GM18526 (cell line): ENCODE data around the gene KPNB1.

Experiments used
- POLR2A ChIP-seq: IDR thresholded peaks from 3 replicates; pipeline ENCODE4 v1.6.1; 2011; ENCODE audit not compliant: insufficient read length; ENCODE audit errors: extremely low read depth

KPNB1 gene

GRCh38 chr17:47629826-47630225, 19.9 kb upstream of the KPNB1 start:
- no peak for TF ChIP-seq POLR2A

DNA sequence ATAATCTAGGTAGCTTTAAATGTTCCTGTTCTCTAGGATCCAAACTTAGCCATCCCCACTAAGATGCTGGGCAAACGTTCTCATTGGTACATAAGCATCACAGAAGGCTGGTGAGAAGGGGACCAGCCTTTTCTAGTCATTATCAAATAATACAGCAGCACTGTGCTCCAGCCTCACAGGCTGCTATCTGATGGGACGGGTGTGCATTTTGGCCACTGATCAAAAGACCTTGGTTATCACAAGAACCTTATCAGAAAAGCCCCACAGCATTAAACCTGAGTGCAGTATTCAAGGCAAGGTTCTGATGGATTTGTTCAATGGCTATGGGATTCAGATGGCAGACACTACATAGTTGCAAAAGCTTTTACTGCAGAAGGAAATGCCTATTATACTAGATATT, 19.1 kb upstream of the KPNB1 start:
- no peak for TF ChIP-seq POLR2A

GRCh38 chr17:47632991-47633390, 16.7 kb upstream of the KPNB1 start:
- TF ChIP-seq POLR2A, result no peak

- TF ChIP-seq POLR2A, result no peak
These were observed 15.7 kb upstream of the KPNB1 start for GRCh38 chr17:47633996-47634395.

DNA sequence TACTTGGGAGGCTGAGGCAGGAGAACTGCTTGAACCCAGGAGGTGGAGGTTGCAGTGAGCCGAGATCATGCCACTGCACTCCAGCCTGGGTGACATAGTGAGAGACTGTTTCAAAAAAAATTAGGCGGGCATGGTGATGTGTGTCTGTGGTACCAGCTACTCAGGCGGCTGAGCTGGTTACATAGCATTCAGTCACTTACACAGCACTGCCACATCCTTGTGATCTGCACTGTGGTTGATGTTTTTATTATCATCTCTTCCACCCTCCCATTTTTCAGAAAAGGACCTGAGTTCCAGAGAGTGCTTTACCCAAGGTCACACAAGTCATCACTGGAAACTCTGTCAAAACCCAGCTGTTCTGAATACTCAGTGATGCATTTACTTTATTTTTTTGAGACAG, 14.8 kb upstream of the KPNB1 start:
- no peak for TF ChIP-seq POLR2A

DNA sequence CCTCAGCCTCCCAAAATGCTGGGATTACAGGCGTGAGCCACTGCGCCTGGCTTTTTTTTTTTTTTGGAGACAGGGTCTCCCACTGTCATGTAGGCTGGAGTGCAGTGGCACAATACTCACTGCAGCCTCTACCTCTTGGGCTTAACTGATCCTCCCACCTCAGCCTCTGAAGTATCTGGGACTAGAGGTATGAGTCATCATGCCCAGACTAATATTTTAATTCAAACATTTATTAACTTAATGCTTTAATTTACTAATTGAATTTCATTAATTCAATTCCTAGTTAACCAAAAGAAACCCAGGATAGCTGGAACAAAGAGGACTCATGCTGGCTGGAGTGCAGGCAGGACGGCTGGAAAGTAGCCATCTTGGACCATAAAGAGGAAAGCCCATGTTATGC, 14.0 kb upstream of the KPNB1 start:
- TF ChIP-seq POLR2A, result no peak

GRCh38 chr17:47636273-47637030, 13.3 kb upstream of the KPNB1 start:
- TF ChIP-seq POLR2A, result no peak

- TF ChIP-seq POLR2A, result no peak
These were observed 10.8 kb upstream of the KPNB1 start for GRCh38 chr17:47638903-47639302.

- TF ChIP-seq POLR2A, result no peak
These were observed 9.6 kb upstream of the KPNB1 start for GRCh38 chr17:47640076-47640475.

DNA sequence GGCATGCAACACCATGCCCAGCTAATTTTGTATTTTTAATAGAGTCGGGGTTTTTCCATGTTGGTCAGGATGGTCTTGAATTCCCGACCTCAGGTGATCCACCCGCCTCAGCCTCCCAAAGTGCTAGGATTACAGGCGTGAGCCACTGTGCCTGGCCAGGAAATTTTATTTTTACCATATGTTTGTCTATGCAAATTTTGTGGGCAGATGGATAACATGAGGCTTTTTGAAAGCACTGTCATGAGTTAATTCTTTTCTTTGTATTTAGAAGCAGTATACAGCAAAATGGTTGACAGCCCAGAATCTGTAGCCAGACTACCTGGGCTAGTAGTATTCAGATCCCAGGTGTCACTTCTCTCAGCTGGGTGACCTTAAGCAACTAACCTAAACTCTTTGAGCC, 8.5 kb upstream of the KPNB1 start:
- no peak for TF ChIP-seq POLR2A

GRCh38 chr17:47643116-47643515, 6.6 kb upstream of the KPNB1 start:
- no peak for TF ChIP-seq POLR2A

GRCh38 chr17:47644324-47644723, 5.4 kb upstream of the KPNB1 start:
- no peak for TF ChIP-seq POLR2A

DNA sequence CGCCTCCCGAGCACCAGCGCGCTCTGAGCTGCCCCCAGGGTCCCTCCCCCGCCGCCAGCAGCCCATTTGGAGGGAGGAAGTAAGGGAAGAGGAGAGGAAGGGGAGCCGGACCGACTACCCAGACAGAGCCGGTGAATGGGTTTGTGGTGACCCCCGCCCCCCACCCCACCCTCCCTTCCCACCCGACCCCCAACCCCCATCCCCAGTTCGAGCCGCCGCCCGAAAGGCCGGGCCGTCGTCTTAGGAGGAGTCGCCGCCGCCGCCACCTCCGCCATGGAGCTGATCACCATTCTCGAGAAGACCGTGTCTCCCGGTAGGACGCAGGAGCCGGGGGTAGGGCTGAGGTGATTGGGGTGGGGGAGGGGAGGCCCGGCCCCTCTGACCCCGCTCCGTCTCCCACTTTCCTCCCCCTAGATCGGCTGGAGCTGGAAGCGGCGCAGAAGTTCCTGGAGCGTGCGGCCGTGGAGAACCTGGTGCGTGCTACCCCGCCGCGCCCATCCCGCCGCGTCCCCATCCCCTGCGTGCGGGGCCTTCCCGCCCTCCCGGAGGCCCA, 329 bp downstream of the KPNB1 start:
- no peak for TF ChIP-seq POLR2A

DNA sequence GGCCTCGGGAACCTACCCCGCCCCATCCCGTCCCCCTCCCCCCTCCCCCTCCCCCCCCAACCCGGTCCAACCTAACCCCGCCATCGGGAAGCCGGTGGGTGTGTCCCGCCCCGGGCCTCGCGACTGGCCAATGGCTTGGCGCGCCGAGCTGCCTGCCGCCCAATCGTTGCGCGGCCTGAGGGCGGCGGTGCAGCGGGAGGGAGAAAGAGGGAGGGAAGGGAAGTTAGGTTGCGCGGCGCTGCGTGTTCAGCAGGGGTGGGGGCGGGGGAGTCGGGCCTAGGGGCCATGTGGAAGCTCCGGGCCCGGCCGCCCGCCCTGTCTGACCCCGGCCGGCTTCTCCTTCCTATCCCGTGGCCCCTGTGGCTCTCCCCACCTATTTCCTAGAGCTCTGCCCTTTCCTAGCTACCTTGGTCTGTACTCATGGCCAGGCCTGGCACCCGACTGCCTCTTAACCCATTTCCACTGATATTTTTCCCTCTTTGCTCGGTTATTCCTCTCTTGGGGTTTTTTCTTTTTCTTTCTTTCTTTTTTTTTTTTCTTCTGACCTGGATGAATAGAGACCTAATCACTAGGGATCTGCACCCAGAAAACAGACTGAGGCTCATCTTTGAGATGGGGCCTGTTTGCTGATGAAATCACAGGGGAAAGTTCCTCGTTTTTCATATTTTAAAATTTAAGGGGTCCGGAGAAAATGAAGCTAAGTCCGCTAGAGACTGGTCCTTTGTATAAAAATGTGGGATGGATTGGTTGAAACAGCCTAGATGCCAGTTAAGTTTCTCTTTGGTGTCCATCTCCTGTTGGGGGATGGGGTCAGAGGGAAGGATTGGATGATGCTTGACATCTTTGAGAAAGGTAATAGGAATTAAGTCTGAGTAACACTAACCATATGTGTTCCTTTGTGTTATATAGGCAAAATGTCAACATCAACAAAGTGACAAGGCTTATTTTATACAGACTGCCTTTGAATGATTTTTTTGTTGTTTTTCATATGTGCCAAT, 1.1 kb downstream of the KPNB1 start:
- peak; percentile 31 for TF ChIP-seq POLR2A

DNA sequence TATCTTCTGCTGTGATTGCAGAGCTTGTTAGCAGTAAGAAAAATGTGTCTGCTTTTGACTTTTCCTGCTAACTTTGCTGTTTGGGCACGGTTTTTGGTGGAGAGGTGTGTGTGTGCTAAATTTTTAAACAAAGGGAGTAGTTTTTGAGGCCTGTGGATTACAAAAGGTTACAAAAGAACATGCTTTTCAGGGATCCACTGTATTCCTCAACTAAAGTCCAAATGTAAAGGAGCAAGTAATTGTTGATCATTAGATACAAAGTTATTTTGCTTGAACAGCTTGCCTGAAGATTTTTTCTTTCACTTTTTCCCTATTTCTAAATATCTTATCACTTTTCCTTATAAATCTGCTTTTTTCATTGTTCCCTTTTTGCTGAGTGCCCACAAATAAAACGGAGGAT, 2.0 kb downstream of the KPNB1 start:
- no peak for TF ChIP-seq POLR2A

DNA sequence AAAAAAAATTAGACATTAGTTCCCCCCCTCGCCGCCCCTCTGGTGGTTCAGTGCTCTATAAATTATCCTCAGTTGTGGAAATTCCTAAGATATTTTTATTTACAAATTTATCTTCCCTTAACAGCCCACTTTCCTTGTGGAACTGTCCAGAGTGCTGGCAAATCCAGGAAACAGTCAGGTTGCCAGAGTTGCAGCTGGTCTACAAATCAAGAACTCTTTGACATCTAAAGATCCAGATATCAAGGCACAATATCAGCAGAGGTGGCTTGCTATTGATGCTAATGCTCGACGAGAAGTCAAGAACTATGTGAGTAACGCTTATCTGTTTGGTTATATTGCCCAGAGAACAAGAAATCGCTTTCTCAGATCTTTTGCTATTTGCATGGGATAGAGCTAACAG, 2.9 kb downstream of the KPNB1 start:
- no peak for TF ChIP-seq POLR2A

DNA sequence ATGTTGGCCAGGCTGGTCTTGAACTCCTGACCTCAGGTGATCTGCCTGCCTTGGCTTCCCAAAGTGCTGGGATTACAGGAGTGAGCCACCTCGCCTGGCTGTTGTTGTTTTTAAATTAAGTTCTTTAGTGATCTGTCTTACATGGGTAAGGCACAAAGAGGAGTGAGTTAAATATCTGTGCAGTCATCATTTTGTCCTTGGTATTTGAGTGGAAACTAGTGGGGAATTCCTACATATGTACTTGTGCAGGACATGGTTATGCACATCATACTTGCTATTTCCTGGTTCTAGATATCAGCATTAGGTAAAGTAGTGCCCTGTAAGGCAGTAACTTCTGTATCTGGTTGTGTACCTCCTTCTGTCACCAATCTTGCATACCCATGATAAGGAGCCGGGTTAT, 3.7 kb downstream of the KPNB1 start:
- no peak for TF ChIP-seq POLR2A

GRCh38 chr17:47654991-47655390, 5.3 kb downstream of the KPNB1 start:
- no peak for TF ChIP-seq POLR2A
